ENCODE results near the gene PTGDR2. TPM values are rescaled to one million over a fixed set of nuclear protein-coding genes. Genes with fewer than 3 reads are reported as not detected.

The PTGDR2 gene
- total and polyA plus RNA-seq, 9 of the 15 experiments (the other 6 are each of a cell fraction or from before 2014, with no cell fraction given) = 0.51 to 2.6 (median 1.6) TPM

GRCh38 chr11:60844045-60844869 is 11.5 kb downstream of the PTGDR2 start (continued):
- TF ChIP-seq THAP7 (CRISPR knock-in tag; IDR thresholded peaks at IDR 0.05) (no peak), NR2C2 (CRISPR knock-in tag; IDR thresholded peaks at IDR 0.05) (no peak), NR2C2 (tag; IDR thresholded peaks at IDR 0.05) (no peak), IRF9 (tag; IDR thresholded peaks at IDR 0.05) (no peak), WHSC1 (IDR thresholded peaks at IDR 0.05; ENCODE audit: low read length) (no peak), SP1 (CRISPR knock-in tag; IDR thresholded peaks at IDR 0.05) (no peak), SMC3 (conservative IDR thresholded peaks at IDR 0.05; ENCODE audit: insufficient read depth, low read depth, low read length) (no peak), HMG20A (CRISPR knock-in tag; conservative IDR thresholded peaks at IDR 0.05) (no peak), GABPA (tag; conservative IDR thresholded peaks at IDR 0.05; ENCODE audit: low read depth) (no peak), GTF2F1 (IDR thresholded peaks at IDR 0.05; ENCODE audit: low read depth, low read length) (no peak), ZNF696 (CRISPR knock-in tag; conservative IDR thresholded peaks at IDR 0.05) (no peak), JUN (IDR thresholded peaks at IDR 0.05; ENCODE audit: borderline replicate concordance, low read depth, low read length) (no peak), JUN (CRISPR knock-in tag; IDR thresholded peaks at IDR 0.05; ENCODE audit: borderline replicate concordance) (no peak), SAP30 (IDR thresholded peaks at IDR 0.05; ENCODE audit: borderline replicate concordance, insufficient read depth, low read depth, low read length, poor library complexity, severe bottlenecking) (no peak), REST (IDR thresholded peaks at IDR 0.05; ENCODE audit: borderline replicate concordance) (no peak), REST (CRISPR knock-in tag; IDR thresholded peaks at IDR 0.05; ENCODE audit: low read depth) (no peak), GATAD2A (IDR thresholded peaks at IDR 0.05) (no peak)

Data from K562 (cell line).